OCI-LY7 (cell line): ENCODE results near the gene FCHO2. TPM values are rescaled to one million over a fixed set of nuclear protein-coding genes. Genes with fewer than 3 reads are reported as not detected.
"Not testable (repeated sequence)": the region's sequence is repeated elsewhere in the genome, so short reads cannot be mapped to it uniquely, and the experiment has no call there.

ENCODE experiments used
- BruUV-seq: library from RNA; stranded (reverse); fragments of 400-500 nt; replicated peaks from 2 replicates; lab custom pipeline; 2021; lab: Mats Ljungman, UMichigan
- CTCF ChIA-PET: fragments of 300-600 bp; sonication (Branson Sonifier 250); formaldehyde crosslinking; loops from one replicate; lab custom pipeline; 2022; ENCODE audit warnings: antibody characterized with exemption; ENCODE audit not compliant: unreplicated experiment; lab: Charles Lee
- POLR2A ChIA-PET: fragments of 300-600 bp; sonication (Branson Sonifier 250); formaldehyde crosslinking; loops from one replicate; lab custom pipeline; 2022; ENCODE audit warnings: antibody characterized with exemption; lab: Charles Lee
- DNase-seq: peaks from one replicate; pipeline ENCODE4 v3.0.0-alpha.2; 2015; ENCODE audit warnings: low spot score
- H2AFZ ChIP-seq: fragments of 200-600 bp; sonication (generic), shearing (Covaris generic); 2 replicates; pipeline ENCODE4 v1.6.1; 2014; ENCODE audit warnings: mild to moderate bottlenecking, antibody characterized with exemption, low read length, moderate library complexity
- H3K27ac ChIP-seq: fragments of 200-600 bp; sonication (generic); 2 replicates; pipeline ENCODE4 v1.5.1; 2014; ENCODE audit warnings: mixed run types, low read depth, mild to moderate bottlenecking, moderate library complexity, low read length, inconsistent platforms; ENCODE audit not compliant: poor library complexity, severe bottlenecking
- H3K36me3 ChIP-seq: fragments of 200-600 bp; sonication (generic); 2 replicates; pipeline ENCODE4 v1.6.1; 2014; ENCODE audit warnings: mild to moderate bottlenecking, antibody characterized with exemption, low read length, moderate library complexity, mixed read lengths; ENCODE audit not compliant: insufficient read depth
- H3K4me1 ChIP-seq: fragments of 200-600 bp; sonication (generic); 2 replicates; pipeline ENCODE4 v1.5.1; 2014; ENCODE audit warnings: mild to moderate bottlenecking, low read length; ENCODE audit not compliant: insufficient read depth, poor library complexity, severe bottlenecking
- H3K4me2 ChIP-seq: fragments of 200-600 bp; sonication (generic); 2 replicates; pipeline ENCODE4 v1.6.1; 2014; ENCODE audit warnings: mild to moderate bottlenecking, low read length
- H3K4me3 ChIP-seq: fragments of 200-600 bp; sonication (generic); 2 replicates; pipeline ENCODE4 v1.5.1; 2014; ENCODE audit warnings: mild to moderate bottlenecking, low read depth, low read length; ENCODE audit not compliant: poor library complexity, severe bottlenecking
- H3K79me2 ChIP-seq: fragments of 200-600 bp; sonication (generic); 2 replicates; pipeline ENCODE4 v1.6.1; 2016; ENCODE audit warnings: low read depth, mild to moderate bottlenecking, low read length, moderate library complexity, mixed read lengths; ENCODE audit not compliant: insufficient read depth
- H3K9me2 ChIP-seq: fragments of 200-600 bp; sonication (generic); 2 replicates; pipeline ENCODE4 v1.6.1; 2016; ENCODE audit warnings: mild to moderate bottlenecking, low read length, mixed read lengths; ENCODE audit not compliant: insufficient read depth
- H3K9me3 ChIP-seq: fragments of 200-600 bp; sonication (generic); 2 replicates; pipeline ENCODE4 v1.6.1; 2014; ENCODE audit warnings: mild to moderate bottlenecking, mixed run types, low read length, mixed read lengths
- H4K20me1 ChIP-seq: fragments of 200-600 bp; sonication (generic); 2 replicates; pipeline ENCODE4 v1.6.1; 2014; ENCODE audit warnings: mild to moderate bottlenecking, antibody characterized with exemption, low read length, moderate library complexity, mixed read lengths; ENCODE audit not compliant: insufficient read depth
- EZH2phosphoT487 ChIP-seq: fragments of 200-600 bp; sonication (generic); IDR thresholded peaks from 2 replicates; pipeline ENCODE4 v1.6.1; 2018; ENCODE audit warnings: low read depth, borderline replicate concordance, mild to moderate bottlenecking, mixed run types, antibody characterized with exemption, low read length, moderate library complexity, mixed read lengths
- intact Hi-C: fragments of 100-400 bp; cut with micrococcal nuclease; formaldehyde crosslinking; loops from one replicate; pipeline ENCODE4 v1.10.0; 2022; ENCODE audit not compliant: unreplicated experiment
- total RNA-seq, 2 experiments: library from RNA; depleted of rRNA in 1 of 2; stranded (reverse); fragments of >200 nt in 1 of 2; shearing (Covaris generic) in 1 of 2; gene quantifications; 2 replicates each; pipeline ENCODE4 v1.2.3, GENCODE V29; 2014 to 2022
- TF ChIP-seq, protein P1 (sequence below): fragments of 200-600 bp; sonication (generic); conservative IDR thresholded peaks from 2 replicates; pipeline ENCODE4 v1.5.1; 2014; ENCODE audit warnings: mild to moderate bottlenecking, antibody characterized with exemption, low read length, moderate library complexity, mixed read lengths

Gene FCHO2
- total RNA-seq, 2 experiments from 2014 or later = 7.2 to 7.8 TPM

- Histone ChIP-seq H4K20me1 (no peaks in the 10 kb centered on the region), H3K27ac (no peak overlapping the region), H3K4me1 (no peaks in the 10 kb centered on the region), H2AFZ (no peak overlapping the region), H3K79me2 (no peaks in the 10 kb centered on the region), H3K4me2 (no peak overlapping the region), H3K9me3 (no peaks in the 10 kb centered on the region), H3K36me3 (no peaks in the 10 kb centered on the region), H3K9me2 (no peaks in the 10 kb centered on the region), H3K4me3 (no peak overlapping the region)
- intact Hi-C loops = no loop called here
- no peak for TF ChIP-seq EZH2phosphoT487
- TF ChIP-seq, protein P1, sequence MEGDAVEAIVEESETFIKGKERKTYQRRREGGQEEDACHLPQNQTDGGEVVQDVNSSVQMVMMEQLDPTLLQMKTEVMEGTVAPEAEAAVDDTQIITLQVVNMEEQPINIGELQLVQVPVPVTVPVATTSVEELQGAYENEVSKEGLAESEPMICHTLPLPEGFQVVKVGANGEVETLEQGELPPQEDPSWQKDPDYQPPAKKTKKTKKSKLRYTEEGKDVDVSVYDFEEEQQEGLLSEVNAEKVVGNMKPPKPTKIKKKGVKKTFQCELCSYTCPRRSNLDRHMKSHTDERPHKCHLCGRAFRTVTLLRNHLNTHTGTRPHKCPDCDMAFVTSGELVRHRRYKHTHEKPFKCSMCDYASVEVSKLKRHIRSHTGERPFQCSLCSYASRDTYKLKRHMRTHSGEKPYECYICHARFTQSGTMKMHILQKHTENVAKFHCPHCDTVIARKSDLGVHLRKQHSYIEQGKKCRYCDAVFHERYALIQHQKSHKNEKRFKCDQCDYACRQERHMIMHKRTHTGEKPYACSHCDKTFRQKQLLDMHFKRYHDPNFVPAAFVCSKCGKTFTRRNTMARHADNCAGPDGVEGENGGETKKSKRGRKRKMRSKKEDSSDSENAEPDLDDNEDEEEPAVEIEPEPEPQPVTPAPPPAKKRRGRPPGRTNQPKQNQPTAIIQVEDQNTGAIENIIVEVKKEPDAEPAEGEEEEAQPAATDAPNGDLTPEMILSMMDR = no peak
- DNase-seq = no peak
- no TSS peak for BruUV-seq
- ChIA-PET CTCF (no interaction called here), POLR2A (interaction anchor here (1.0 kb wide), 1 partner anchor 142 kb away, joined by 3 read pairs; no protein-coding TSS in a partner anchor)
These were observed 50.0 kb downstream of the FCHO2 start for GRCh38 chr5:73005886-73006285.

- H3K36me3 ChIP-seq = no peaks in the 10 kb centered on the region
- no peaks in the 10 kb centered on the region for H3K9me2 ChIP-seq
- no peak overlapping the region for H3K4me2 ChIP-seq
- no TSS peak for BruUV-seq
- no peak overlapping the region for H2AFZ ChIP-seq
- ChIA-PET CTCF (no interaction called here), POLR2A (no interaction called here)
- no peaks in the 10 kb centered on the region for H3K9me3 ChIP-seq
- no peak overlapping the region for H3K27ac ChIP-seq
- no peaks in the 10 kb centered on the region for H4K20me1 ChIP-seq
- no peak overlapping the region for H3K4me3 ChIP-seq
- intact Hi-C loops = no loop called here
- H3K79me2 ChIP-seq = no peaks in the 10 kb centered on the region
- no peaks in the 10 kb centered on the region for H3K4me1 ChIP-seq
- TF ChIP-seq, protein P1 = no peak
- TF ChIP-seq EZH2phosphoT487 = no peak
- no peak for DNase-seq
These were observed 51.2 kb downstream of the FCHO2 start for GRCh38 chr5:73007051-73007450.

DNA sequence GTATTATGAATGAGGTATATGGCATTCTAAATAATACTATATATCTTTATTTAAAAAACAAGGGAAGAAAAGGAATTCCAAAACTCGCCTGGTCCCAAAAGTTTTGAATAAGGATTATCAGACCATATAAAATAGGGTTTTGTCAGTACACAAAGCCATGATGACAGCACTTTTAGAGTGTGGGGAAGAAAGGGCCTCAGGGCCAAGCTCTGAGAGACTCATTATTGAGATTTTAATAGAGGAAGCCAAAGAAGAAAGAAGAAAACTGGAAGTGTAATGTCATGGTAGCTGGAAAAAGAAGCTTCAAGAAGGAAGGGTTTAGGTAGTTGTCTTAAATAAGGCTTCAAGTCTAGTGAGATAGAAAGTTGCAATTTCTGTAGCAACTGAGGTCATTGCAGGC, 53.0 kb downstream of the FCHO2 start:
- no peak overlapping the region for H3K4me2 ChIP-seq
- ChIA-PET POLR2A (no interaction called here), CTCF (no interaction called here)
- TF ChIP-seq, protein P1 = no peak
- TF ChIP-seq EZH2phosphoT487 = no peak
- H3K36me3 ChIP-seq = no peaks in the 10 kb centered on the region
- intact Hi-C loops = no loop called here
- H2AFZ ChIP-seq = no peak overlapping the region
- H3K9me2 ChIP-seq = no peaks in the 10 kb centered on the region
- H4K20me1 ChIP-seq = no peaks in the 10 kb centered on the region
- H3K4me3 ChIP-seq = no peak overlapping the region
- no TSS peak for BruUV-seq
- no peaks in the 10 kb centered on the region for H3K4me1 ChIP-seq
- no peak for DNase-seq
- no peaks in the 10 kb centered on the region for H3K79me2 ChIP-seq
- no peaks in the 10 kb centered on the region for H3K9me3 ChIP-seq
- no peak overlapping the region for H3K27ac ChIP-seq

DNA sequence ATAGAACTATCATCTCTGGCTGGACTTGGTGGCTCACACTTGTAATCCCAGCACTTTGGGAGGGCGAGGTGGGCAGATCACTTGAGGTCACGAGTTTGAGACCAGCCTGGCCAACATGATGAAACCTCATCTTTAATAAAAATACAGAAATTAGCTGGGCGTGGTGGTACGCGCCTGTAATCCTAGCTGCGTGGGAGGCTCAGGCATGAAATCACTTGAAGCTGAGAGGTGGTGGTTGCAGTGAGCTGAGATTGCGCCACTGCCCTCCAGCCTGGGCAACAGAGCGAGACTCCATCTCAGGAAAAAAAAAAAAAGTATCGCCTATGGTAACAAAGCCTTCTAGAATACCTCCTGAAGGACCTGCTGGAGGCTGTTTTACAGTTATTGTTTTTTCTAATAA, 55.8 kb downstream of the FCHO2 start:
- H3K36me3 ChIP-seq, DNase-seq, BruUV-seq, H3K4me1 ChIP-seq, CTCF ChIA-PET, H3K4me2 ChIP-seq, intact Hi-C loops, H3K27ac ChIP-seq, H2AFZ ChIP-seq, H3K79me2 ChIP-seq, H4K20me1 ChIP-seq, H3K9me2 ChIP-seq, POLR2A ChIA-PET, H3K9me3 ChIP-seq, H3K4me3 ChIP-seq: not testable (repeated sequence)
